ENCODE measurements around the gene KRT17.
"Not testable (repeated sequence)": the region's sequence is repeated elsewhere in the genome, so short reads cannot be mapped to it uniquely, and the experiment has no call there.

Gene KRT17

GRCh38 chr17:41653892-41654677, 29.7 kb upstream of the KRT17 start:
- DNase-seq: no peak

- no peak for DNase-seq
Observed at GRCh38 chr17:41653421-41653820, 29.0 kb upstream of the KRT17 start.

GRCh38 chr17:41652461-41652970, 28.1 kb upstream of the KRT17 start:
- no peak for DNase-seq

- no peak for DNase-seq
Observed at GRCh38 chr17:41651625-41652460, 27.5 kb upstream of the KRT17 start.

GRCh38 chr17:41650794-41651624, 26.6 kb upstream of the KRT17 start:
- no peak for DNase-seq

- no peak for DNase-seq
Observed at GRCh38 chr17:41649923-41650519, 25.6 kb upstream of the KRT17 start.

- peak; percentile 73 for DNase-seq
Observed at GRCh38 chr17:41648411-41649195, 24.2 kb upstream of the KRT17 start.

GRCh38 chr17:41647940-41648410, 23.6 kb upstream of the KRT17 start:
- DNase-seq: peak; percentile 77

- no peak for DNase-seq
Observed at GRCh38 chr17:41647038-41647813, 22.9 kb upstream of the KRT17 start.

GRCh38 chr17:41642252-41643156, 18.1 kb upstream of the KRT17 start:
- no peak for DNase-seq

GRCh38 chr17:41640596-41640995, 16.2 kb upstream of the KRT17 start:
- not testable (repeated sequence) for DNase-seq

- no peak for DNase-seq
Observed at GRCh38 chr17:41639492-41640473, 15.4 kb upstream of the KRT17 start.

- no peak for DNase-seq
Observed at GRCh38 chr17:41638941-41639340, 14.6 kb upstream of the KRT17 start.

GRCh38 chr17:41638194-41638593, 13.8 kb upstream of the KRT17 start:
- DNase-seq: no peak

- DNase-seq: no peak
Observed at GRCh38 chr17:41636652-41637051, 12.3 kb upstream of the KRT17 start.

GRCh38 chr17:41635121-41636097, 11.0 kb upstream of the KRT17 start:
- no peak for DNase-seq

GRCh38 chr17:41634639-41635038, 10.3 kb upstream of the KRT17 start:
- no peak for DNase-seq

Data from activated effector memory CD4-positive, alpha-beta T cell treated with Interleukin-2 at 50 U/mL for 16 hours (primary cell).